Measurements from ENCODE around the gene ACADS. TPM values are rescaled to one million over a fixed set of nuclear protein-coding genes. Genes with fewer than 3 reads are reported as not detected.

Gene ACADS
- total RNA-seq, 1 experiment from 2014 or later = 6.8 TPM

DNA sequence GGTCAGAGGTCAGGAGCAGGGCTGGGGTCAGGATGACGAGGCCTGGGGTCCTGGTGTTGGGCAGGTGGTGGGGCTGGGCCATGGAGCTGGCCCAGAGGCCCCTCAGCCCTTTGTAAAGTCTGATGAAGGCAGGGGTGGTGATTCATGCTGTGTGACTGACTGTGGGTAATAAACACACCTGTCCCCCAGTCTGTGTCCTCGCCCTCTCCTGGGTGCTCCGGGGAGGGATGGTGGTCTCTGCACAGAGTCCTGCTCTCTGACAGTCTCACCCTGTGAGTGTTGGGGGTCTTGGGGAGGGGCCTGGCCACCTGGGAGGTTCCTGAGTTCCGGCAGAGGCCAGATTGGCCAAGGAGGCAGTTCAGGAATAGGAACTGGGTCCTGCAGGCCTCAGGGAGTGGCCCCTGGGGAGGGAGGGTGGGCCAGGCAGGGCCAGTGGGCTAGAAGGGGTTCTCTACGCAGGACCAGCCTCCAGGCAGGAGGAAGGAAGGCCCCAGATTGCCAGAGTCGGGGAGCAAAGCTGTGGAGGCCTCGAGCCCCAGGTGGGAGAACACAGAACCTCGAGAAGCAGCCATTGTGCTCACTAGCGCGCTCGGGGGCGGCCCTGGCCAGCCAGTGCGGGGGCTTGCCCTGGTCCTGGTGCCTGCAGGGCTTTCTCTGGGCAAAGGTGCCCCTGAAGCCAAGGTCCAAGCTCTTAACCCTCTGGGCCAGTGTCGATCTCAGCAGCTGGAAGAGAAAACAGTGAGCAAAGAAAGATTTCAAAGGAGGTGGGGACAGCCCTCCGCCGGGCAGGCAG is 14.4 kb downstream of the ACADS start:
- Histone ChIP-seq H3K4me3 (no peak overlapping the region), H3K27ac (no peak overlapping the region), H3K36me3 (no peaks in the 10 kb centered on the region), H3K4me1 (replicated peaks) (no peaks in the 10 kb centered on the region), H3K27me3 (replicated peaks) (no peaks in the 10 kb centered on the region), H3K9me3 (replicated peaks) (no peaks in the 10 kb centered on the region)
- DNase-seq (ENCODE audit: low read depth in 1 of 2, low spot score in 2 of 2) = no peak

DNA sequence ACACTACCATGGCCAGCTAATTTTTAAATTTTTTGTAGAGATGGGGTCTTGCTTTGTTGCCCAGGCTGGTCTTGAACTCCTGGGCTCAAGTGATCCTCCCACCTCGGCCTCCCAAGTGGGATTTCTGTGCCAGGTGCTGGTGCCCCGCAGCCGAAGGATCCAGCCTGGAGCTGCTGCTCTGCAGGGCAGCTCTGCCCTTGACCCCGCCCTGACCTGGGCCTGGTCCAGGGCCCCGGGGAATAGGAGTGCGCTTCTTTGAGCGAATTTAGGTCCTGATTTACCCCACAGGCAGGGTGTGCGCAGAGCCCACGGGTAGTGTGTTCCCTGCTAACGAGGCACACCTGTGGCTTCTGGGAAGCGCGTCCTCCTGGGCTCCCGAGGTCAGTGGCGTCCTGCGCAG is 15.2 kb downstream of the ACADS start:
- Histone ChIP-seq H3K4me3 (no peak overlapping the region), H3K27me3 (replicated peaks) (no peaks in the 10 kb centered on the region), H3K27ac (no peak overlapping the region), H3K4me1 (replicated peaks) (no peaks in the 10 kb centered on the region), H3K9me3 (replicated peaks) (no peaks in the 10 kb centered on the region), H3K36me3 (no peaks in the 10 kb centered on the region)
- no peak for DNase-seq (ENCODE audit: low read depth in 1 of 2, low spot score in 2 of 2)

DNA sequence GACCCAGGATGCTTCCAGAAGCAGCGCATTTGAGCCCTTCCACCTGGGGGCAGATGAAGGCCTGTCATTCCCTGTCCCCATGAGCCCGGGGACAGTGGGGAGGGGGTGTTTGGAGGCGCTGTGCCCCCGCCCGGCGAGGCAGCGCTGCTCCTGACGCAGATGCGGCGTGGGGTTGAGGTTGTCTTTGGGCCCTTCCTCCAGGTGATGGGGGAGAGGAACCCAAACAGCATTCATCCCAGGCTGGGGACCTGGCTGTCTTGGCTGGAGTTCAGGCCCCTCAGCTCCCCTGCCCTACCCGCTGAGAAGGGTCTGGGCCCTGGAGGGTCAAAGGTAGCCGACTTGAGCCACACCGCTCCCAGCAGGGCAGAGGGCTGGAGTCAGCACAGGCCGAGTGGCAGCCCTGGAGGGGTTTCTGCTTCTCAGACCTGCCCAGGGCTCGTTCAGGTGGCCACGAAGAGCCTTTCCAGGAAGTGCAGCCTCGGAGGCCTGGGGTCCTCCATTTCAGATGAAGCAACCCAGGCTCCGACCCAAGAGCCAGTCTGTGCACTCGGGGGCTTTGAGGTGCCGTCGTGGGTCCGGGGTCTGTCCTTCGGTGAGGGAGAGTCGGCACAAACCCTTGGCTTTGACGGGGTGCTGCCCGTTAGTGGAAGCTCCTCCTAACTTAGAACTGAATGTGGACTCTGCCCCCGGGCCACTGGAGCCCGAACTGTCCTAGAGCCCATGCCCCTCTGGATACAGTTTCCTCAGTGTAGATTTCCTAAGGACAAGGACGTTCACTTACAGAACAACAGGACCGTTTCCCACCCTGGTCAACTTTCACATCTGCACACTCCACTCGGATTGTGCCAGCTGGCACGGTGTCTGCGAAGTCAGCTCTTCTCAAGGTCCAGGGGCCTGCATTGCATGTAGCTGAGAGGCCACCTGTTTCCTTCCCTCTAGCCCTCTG is 16.1 kb downstream of the ACADS start:
- DNase-seq (ENCODE audit: low read depth in 1 of 2, low spot score in 2 of 2) = no peak
- H3K4me3 ChIP-seq = no peak overlapping the region
- no peaks in the 10 kb centered on the region for H3K4me1 ChIP-seq (replicated peaks)
- no peak overlapping the region for H3K27ac ChIP-seq
- H3K36me3 ChIP-seq = no peaks in the 10 kb centered on the region
- no peaks in the 10 kb centered on the region for H3K9me3 ChIP-seq (replicated peaks)
- no peaks in the 10 kb centered on the region for H3K27me3 ChIP-seq (replicated peaks)

DNA sequence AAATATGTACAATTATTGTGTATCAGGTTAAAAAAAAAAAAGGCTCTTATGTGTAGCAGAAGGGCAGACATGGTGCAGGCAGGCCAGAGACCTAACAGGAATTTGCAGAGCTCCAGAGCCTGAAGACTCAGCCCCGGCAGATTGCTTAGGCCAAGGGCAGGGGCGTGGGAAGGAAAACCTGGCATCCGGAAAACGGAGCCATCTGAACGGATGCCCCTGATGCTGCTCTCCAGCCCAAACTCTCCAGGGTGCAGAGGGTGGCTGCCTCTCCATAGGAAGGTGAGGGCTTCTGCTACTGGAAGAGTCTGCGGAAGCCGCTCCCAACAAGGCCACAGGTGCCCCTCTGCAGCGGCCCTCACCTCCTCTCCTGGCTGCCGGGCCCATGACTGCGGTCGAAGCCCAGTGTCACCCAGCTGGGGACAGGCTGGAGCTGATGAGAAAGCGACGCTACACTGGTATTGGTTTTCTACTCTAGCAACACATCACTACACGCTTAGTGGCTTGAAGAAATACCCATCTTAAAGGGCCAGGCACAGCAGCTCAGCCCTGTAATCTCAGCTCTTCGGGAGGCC is 19.4 kb downstream of the ACADS start:
- no peaks in the 10 kb centered on the region for H3K4me1 ChIP-seq (replicated peaks)
- H3K4me3 ChIP-seq = no peak overlapping the region
- H3K27me3 ChIP-seq (replicated peaks) = no peaks in the 10 kb centered on the region
- H3K27ac ChIP-seq = no peak overlapping the region
- H3K9me3 ChIP-seq (replicated peaks) = no peaks in the 10 kb centered on the region
- no peaks in the 10 kb centered on the region for H3K36me3 ChIP-seq
- no peak for DNase-seq (ENCODE audit: low read depth in 1 of 2, low spot score in 2 of 2)

DNA sequence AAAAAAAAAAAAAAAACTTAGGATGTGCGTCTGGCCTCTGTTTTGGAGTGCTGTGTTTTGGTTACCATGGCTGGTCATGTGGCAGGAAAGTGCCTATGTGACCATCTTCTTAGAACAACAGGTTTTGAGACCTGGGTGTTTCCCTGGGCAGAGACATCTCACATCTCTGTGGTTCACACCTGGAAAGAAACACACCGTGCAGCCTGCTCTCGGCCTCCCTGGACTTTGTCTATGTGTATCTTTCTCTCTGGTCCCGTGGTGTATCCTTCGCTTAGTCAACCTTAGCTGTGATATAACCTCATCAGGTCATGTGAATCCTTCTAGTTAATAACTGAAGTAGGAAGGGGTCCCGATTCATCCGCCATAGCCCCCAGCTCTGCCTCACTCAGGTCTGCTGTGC is 22.6 kb downstream of the ACADS start:
- H3K9me3 ChIP-seq (replicated peaks) = no peaks in the 10 kb centered on the region
- H3K36me3 ChIP-seq = no peaks in the 10 kb centered on the region
- no peak for DNase-seq (ENCODE audit: low read depth in 1 of 2, low spot score in 2 of 2)
- H3K4me1 ChIP-seq (replicated peaks) = no peaks in the 10 kb centered on the region
- no peaks in the 10 kb centered on the region for H3K27me3 ChIP-seq (replicated peaks)
- no peak overlapping the region for H3K27ac ChIP-seq
- H3K4me3 ChIP-seq = no peak overlapping the region

DNA sequence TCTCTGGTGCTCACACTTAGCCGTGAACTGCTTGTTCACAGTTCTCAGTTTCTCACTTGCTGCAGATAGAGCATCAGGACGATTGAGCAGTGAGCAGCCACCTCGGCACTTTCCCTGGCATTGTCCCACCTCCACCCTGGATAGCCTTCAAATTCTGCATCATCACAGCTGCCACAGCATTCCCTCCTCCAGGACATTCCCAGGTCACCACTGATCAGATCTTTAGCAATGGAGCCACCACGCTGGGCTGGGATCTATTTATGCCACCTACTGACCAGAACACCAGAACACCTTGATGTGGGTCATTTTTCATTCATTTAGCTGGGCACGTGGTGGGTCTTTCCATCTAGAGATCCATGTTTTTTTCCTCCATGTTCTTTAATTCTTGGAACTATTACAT is 23.6 kb downstream of the ACADS start:
- DNase-seq (ENCODE audit: low read depth in 1 of 2, low spot score in 2 of 2) = no peak
- Histone ChIP-seq H3K27me3 (replicated peaks) (no peaks in the 10 kb centered on the region), H3K4me1 (replicated peaks) (no peaks in the 10 kb centered on the region), H3K9me3 (replicated peaks) (no peaks in the 10 kb centered on the region), H3K27ac (no peak overlapping the region), H3K36me3 (no peaks in the 10 kb centered on the region), H3K4me3 (no peak overlapping the region)

DNA sequence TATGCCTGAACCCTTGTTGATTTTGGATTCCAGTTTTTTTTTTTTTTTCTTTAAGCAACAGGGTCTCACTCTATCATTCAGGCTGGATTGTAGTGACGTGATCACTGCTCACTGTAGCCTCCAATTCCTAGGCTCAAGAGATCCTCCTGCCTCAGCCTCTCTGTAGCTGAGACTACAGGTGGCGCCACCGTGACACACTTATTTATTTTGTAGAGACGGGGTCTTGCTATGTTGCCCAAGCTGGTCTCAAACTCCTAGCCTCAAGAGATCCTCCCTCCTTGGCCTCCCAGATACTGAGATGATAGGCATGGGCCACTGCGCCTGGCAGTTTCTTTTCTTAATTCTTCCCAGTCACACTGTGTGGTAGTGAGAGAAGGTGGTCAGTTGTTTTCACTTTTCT is 25.2 kb downstream of the ACADS start:
- no peak overlapping the region for H3K27ac ChIP-seq
- no peaks in the 10 kb centered on the region for H3K27me3 ChIP-seq (replicated peaks)
- DNase-seq (ENCODE audit: low read depth in 1 of 2, low spot score in 2 of 2) = no peak
- H3K9me3 ChIP-seq (replicated peaks) = no peaks in the 10 kb centered on the region
- H3K36me3 ChIP-seq = no peaks in the 10 kb centered on the region
- no peaks in the 10 kb centered on the region for H3K4me1 ChIP-seq (replicated peaks)
- no peak overlapping the region for H3K4me3 ChIP-seq

DNA sequence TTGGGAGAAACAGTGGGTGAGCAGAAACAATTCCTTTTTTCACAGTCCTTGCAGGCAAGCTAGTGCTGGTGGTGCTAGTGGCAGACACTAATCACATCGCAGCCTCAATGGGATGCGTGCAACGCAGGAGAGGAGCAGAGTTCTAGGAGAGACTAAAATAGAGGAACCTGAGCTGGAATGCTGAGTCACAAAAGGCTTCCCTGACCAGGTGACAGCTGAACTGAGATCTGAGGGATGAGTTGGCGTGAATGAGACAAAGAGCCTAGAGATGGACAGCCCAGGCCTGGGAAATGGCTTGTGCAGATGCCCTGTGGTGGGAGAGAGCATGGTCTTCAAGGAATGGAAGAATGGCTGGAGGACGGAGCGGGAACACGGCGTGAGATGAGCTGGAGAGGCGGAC is 25.8 kb downstream of the ACADS start:
- DNase-seq (ENCODE audit: low read depth in 1 of 2, low spot score in 2 of 2) = no peak
- Histone ChIP-seq H3K4me3 (no peak overlapping the region), H3K27me3 (replicated peaks) (no peaks in the 10 kb centered on the region), H3K27ac (no peak overlapping the region), H3K4me1 (replicated peaks) (no peaks in the 10 kb centered on the region), H3K9me3 (replicated peaks) (no peaks in the 10 kb centered on the region), H3K36me3 (no peaks in the 10 kb centered on the region)

DNA sequence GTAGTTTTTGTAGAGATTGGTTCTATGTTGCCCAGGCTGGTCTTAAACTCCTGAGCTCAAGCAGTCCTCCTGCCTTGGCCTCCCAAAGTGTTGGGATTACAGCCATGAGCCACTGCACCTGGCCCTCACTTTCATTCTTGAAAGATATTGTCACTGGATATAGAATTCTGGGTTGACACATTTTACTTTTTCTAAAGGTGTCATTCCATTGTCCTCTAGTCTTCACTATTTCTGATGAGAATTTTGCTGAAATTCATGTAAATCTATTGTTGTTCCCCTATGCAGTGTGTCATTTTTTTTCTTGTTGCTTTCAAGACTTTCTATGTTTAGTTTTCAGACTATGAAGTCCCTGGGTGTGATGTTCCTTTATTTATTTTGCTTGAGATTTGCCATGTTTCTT is 29.2 kb downstream of the ACADS start:
- Histone ChIP-seq H3K27me3 (replicated peaks) (no peaks in the 10 kb centered on the region), H3K9me3 (replicated peaks) (no peaks in the 10 kb centered on the region), H3K36me3 (no peaks in the 10 kb centered on the region), H3K27ac (no peak overlapping the region), H3K4me1 (replicated peaks) (no peaks in the 10 kb centered on the region), H3K4me3 (no peak overlapping the region)
- no peak for DNase-seq (ENCODE audit: low read depth in 1 of 2, low spot score in 2 of 2)

DNA sequence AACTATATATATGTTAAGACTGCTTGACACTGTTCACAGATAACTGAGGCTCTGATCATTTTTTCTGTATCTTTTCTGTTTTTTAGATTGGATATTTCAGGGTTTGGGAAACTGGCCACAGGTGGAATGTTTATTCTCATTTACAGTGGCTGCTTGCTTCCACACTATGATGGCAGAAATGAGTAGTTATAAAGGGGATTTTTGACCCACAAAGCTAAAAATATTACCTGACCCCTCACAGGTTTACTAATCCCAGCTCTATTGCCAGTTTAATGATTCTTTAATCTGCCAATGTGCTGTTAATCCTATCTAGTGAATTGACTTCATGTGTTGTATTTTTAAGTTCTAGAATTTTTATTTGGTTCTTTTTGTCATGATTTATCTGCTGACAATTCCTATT is 29.6 kb downstream of the ACADS start:
- Histone ChIP-seq H3K27ac (no peak overlapping the region), H3K9me3 (replicated peaks) (no peaks in the 10 kb centered on the region), H3K27me3 (replicated peaks) (no peaks in the 10 kb centered on the region), H3K36me3 (no peaks in the 10 kb centered on the region), H3K4me3 (no peak overlapping the region), H3K4me1 (replicated peaks) (no peaks in the 10 kb centered on the region)
- DNase-seq (ENCODE audit: low read depth in 1 of 2, low spot score in 2 of 2) = no peak

DNA sequence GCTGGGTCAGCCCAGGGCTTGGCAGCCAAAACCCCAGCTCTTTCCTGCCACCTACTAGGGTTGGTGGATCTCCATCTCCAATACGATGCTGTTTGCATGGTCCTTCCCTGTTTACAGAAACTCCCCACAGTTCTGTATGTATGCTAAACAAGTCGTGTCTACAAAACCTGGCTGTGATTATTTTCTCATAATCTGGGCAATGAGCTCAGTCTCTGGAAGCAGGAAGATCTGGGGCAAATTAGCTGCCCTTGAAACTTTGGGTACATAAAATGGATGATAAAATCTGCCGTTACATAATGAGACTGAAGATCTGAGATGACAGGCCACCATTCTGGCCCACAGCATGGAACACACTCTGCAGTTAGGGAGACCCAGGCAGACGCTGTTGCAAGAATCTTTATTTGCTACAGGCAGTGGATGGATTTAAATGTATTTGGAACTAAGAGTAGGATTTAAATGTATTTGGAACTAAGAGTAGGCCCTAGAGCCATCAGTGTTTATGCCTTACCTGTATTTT is 31.7 kb downstream of the ACADS start:
- Histone ChIP-seq H3K4me1 (replicated peaks) (no peaks in the 10 kb centered on the region), H3K27ac (no peak overlapping the region), H3K27me3 (replicated peaks) (no peaks in the 10 kb centered on the region), H3K9me3 (replicated peaks) (no peaks in the 10 kb centered on the region), H3K4me3 (no peak overlapping the region), H3K36me3 (no peaks in the 10 kb centered on the region)
- no peak for DNase-seq (ENCODE audit: low read depth in 1 of 2, low spot score in 2 of 2)

DNA sequence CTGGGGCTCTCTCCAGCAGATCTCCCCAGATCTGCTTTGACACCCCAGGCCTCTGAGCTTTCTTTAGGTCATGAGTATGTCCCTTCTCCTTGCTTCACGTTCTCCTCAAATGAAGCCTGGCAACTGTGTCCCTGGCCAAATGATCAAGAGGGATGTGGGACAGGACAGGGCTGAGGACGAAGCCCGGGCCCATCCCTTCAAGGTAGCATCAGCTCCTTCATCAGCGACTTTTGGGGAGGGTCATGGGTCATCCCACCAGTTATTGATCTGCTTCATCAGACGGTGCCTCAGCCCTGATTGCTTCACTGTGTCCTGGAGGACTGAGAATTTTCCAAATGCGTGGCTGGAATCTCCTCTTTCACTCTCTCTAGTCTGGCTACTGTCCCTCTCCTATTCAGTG is 32.3 kb downstream of the ACADS start:
- no peak overlapping the region for H3K4me3 ChIP-seq
- DNase-seq (ENCODE audit: low read depth in 1 of 2, low spot score in 2 of 2) = no peak
- no peaks in the 10 kb centered on the region for H3K27me3 ChIP-seq (replicated peaks)
- no peak overlapping the region for H3K27ac ChIP-seq
- H3K9me3 ChIP-seq (replicated peaks) = no peaks in the 10 kb centered on the region
- no peaks in the 10 kb centered on the region for H3K36me3 ChIP-seq
- H3K4me1 ChIP-seq (replicated peaks) = no peaks in the 10 kb centered on the region

DNA sequence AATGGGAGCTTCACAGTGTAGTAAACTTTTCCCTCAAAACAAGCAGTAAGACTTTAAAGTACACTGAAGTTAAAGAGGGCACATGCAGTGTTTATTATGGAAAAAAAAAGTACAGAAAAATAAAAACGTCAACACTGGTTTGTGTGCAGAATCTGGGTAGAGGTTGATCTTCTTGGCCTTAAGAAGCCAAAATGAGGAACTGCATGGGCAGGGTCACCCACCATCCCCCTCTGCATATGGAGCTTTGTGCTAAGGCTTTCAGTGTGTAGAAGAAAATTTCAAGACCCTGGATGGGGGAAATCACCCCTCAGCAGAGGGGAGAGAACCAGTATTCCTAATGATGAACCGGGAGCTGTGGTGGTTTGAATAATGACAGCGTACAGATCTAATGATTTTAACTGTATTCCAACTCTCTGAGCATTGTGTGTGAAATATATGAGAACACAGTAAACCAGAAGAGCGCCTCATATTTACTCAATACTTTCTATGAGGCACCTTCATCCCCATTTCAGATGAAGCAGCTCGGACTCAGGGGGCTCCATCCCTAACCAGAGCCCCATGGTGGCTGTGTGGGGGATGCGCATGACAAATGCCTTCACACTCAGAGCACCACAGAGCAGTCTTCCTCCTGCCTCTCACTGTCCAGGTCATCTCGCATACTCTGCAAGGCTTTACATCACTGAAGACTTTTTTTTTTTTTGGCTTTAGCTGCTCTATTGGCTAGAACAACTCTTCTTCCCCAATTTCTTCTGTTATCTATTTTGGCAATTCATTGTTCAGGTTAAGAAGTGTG is 33.4 kb downstream of the ACADS start:
- no peaks in the 10 kb centered on the region for H3K36me3 ChIP-seq
- H3K9me3 ChIP-seq (replicated peaks) = no peaks in the 10 kb centered on the region
- no peak overlapping the region for H3K4me3 ChIP-seq
- no peaks in the 10 kb centered on the region for H3K4me1 ChIP-seq (replicated peaks)
- no peaks in the 10 kb centered on the region for H3K27me3 ChIP-seq (replicated peaks)
- no peak overlapping the region for H3K27ac ChIP-seq
- DNase-seq (ENCODE audit: low read depth in 1 of 2, low spot score in 2 of 2) = no peak

Measured in SJSA1 (cell line).